HEK293T (cell line): ENCODE measurements around the gene GNPDA1.

ENCODE experiments used
- CTCF ChIA-PET: fragments of 350-600 bp; formaldehyde crosslinking; extraction: SDS; loops from one replicate; lab custom pipeline; 2021; ENCODE audit warnings: antibody characterized with exemption, inconsistent platforms; lab: Yijun Ruan, JAX
- POLR2A ChIA-PET: fragments of 350-600 bp; formaldehyde crosslinking; extraction: SDS; loops from one replicate; lab custom pipeline; 2020; ENCODE audit warnings: antibody characterized with exemption, inconsistent platforms; lab: Yijun Ruan, JAX
- DNase-seq: peaks from one replicate; pipeline ENCODE4 v3.0.0; 2012; ENCODE audit warnings: mixed read lengths; ENCODE audit errors: extremely low spot score
- ARNT ChIP-seq: fragments of 450-650 bp; IDR thresholded peaks from 2 replicates; pipeline ENCODE4 v1.6.1; 2017; ENCODE audit warnings: mild to moderate bottlenecking
- BHLHE40 ChIP-seq: fragments of 450-650 bp; IDR thresholded peaks from 2 replicates; pipeline ENCODE4 v1.6.1; 2016; ENCODE audit warnings: mild to moderate bottlenecking, moderate library complexity, borderline replicate concordance
- CTBP1 ChIP-seq: fragments of 450-650 bp; IDR thresholded peaks from 2 replicates; pipeline ENCODE4 v1.6.1; 2016; ENCODE audit warnings: borderline replicate concordance
- ELF4 ChIP-seq: fragments of 450-650 bp; IDR thresholded peaks from 2 replicates; pipeline ENCODE4 v1.6.1; 2017; ENCODE audit warnings: antibody characterized with exemption
- FOXA1 ChIP-seq: fragments of 450-650 bp; IDR thresholded peaks from 2 replicates; pipeline ENCODE4 v1.6.1; 2016; ENCODE audit warnings: mild to moderate bottlenecking
- FOXK2 ChIP-seq: fragments of 450-650 bp; IDR thresholded peaks from 2 replicates; pipeline ENCODE4 v1.6.1; 2016; ENCODE audit warnings: mild to moderate bottlenecking
- FOXM1 ChIP-seq: fragments of 450-650 bp; IDR thresholded peaks from 2 replicates; pipeline ENCODE4 v1.6.1; 2017; ENCODE audit warnings: mild to moderate bottlenecking, borderline replicate concordance
- HDGF ChIP-seq: fragments of 450-650 bp; IDR thresholded peaks from 2 replicates; pipeline ENCODE4 v1.6.1; 2017; ENCODE audit warnings: antibody characterized with exemption, borderline replicate concordance
- L3MBTL2 ChIP-seq: fragments of 450-650 bp; conservative IDR thresholded peaks from 2 replicates; pipeline ENCODE4 v1.6.1; 2016; ENCODE audit warnings: mild to moderate bottlenecking
- LEF1 ChIP-seq: fragments of 450-650 bp; IDR thresholded peaks from 2 replicates; pipeline ENCODE4 v1.6.1; 2017; ENCODE audit warnings: mild to moderate bottlenecking, borderline replicate concordance
- NFRKB ChIP-seq: fragments of 450-650 bp; IDR thresholded peaks from 2 replicates; pipeline ENCODE4 v1.6.1; 2016; ENCODE audit warnings: mild to moderate bottlenecking, moderate library complexity
- SP1 ChIP-seq: fragments of 450-650 bp; IDR thresholded peaks from 2 replicates; pipeline ENCODE4 v1.6.1; 2017
- SUZ12 ChIP-seq: fragments of 450-650 bp; IDR thresholded peaks from 2 replicates; pipeline ENCODE4 v1.6.1; 2016; ENCODE audit warnings: mild to moderate bottlenecking
- TARDBP ChIP-seq: fragments of 450-650 bp; IDR thresholded peaks from 2 replicates; pipeline ENCODE4 v1.6.1; 2016
- ZNF384 ChIP-seq: fragments of 450-650 bp; IDR thresholded peaks from 2 replicates; pipeline ENCODE4 v1.6.1; 2016
- TF ChIP-seq, protein P1 (sequence below): fragments of 450-650 bp; IDR thresholded peaks from 2 replicates; pipeline ENCODE4 v1.6.1; 2016

GNPDA1 gene

DNA sequence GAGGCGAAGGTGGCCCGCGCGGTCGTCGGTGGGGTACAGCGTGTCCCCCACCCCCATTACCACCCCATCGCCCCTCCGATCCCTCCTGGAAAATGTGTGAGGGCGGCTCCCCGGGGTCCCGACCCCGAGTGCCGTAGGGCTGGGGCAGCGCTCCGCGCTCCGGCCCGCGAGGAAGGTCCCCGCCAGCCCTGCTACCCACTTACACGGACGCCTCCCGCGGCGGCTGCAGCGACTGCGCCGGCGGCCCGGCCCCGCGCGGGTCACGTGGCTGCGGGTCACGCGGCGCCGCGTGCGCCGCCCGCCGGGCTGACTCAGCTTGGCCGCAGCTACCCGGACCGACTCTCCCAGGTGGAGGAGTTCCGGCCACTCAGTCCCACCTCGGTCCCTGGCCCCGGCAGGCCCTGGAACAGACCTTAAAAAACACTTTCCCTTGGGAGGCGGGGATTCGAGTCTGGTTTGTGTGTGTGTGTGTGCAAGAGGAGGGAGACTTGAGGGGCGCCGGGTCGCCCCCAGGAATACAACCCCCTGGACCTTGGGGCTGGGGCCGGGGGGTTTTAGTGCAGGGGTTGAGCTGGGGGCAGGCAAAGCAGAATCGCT, at the start of gene GNPDA1:
Gene GNPDA1 (minus strand): TSS at position 236 of the 597 bp plus-strand sequence. CDS start 992 bp downstream, outside the sequence.
- ChIA-PET CTCF (interaction anchor here (0.6 to 4.4 kb wide), 13 partner anchors 12 to 750 kb away, joined by 3 to 57 read pairs (median 8); partner anchors contain the start of gene NDFIP1), POLR2A (interaction anchor here (0.6 to 3.8 kb wide), 17 partner anchors 9 to 155 kb away, joined by 3 to 33 read pairs (median 3); partner anchors contain the start of genes NDFIP1 and RNF14)
- peak; percentile 41; the same call in 1 of the 2 replicates for TF ChIP-seq ARNT
- no peak for TF ChIP-seq NFRKB
- TF ChIP-seq TARDBP: no peak
- no peak for TF ChIP-seq HDGF
- no peak for TF ChIP-seq FOXA1
- TF ChIP-seq L3MBTL2: peak; percentile 80
- DNase-seq: peak; percentile 86

DNA sequence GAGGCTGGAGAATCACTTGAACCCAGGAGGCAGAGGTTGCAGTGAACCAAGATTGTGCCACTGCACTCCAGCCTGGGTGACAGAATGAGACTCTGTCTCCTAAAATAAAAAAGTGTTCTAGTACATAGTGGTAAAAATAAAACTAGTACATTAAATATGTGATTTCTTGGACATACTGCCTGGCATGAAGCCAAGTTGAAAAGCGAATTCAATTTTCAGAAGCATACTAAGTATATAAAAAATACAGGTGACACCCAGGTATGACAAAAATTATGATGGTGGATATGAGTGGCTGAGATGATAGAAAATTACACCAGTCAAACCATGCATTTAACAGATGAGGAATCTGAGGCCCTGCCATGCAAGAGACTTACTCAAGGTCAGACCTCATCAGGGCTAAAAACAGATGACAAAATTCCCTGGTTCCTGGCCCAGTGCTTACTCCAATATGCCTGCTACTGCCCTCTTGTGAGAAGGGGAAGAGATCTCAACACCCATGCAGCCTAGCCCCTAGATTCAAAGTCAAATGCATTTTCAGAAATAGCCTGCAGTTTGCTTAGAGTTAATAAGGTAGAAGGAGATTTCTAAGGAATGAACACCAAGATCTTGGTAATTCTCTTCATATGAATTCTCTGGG, 46.6 kb upstream of the GNPDA1 start:
- POLR2A ChIA-PET: no interaction called here
- TF ChIP-seq LEF1 (no peak), FOXK2 (no peak), CTBP1 (no peak), ARNT (no peak), TARDBP (no peak), ELF4 (no peak), L3MBTL2 (no peak), NFRKB (no peak), ZNF384 (no peak)
- TF ChIP-seq, protein P1, sequence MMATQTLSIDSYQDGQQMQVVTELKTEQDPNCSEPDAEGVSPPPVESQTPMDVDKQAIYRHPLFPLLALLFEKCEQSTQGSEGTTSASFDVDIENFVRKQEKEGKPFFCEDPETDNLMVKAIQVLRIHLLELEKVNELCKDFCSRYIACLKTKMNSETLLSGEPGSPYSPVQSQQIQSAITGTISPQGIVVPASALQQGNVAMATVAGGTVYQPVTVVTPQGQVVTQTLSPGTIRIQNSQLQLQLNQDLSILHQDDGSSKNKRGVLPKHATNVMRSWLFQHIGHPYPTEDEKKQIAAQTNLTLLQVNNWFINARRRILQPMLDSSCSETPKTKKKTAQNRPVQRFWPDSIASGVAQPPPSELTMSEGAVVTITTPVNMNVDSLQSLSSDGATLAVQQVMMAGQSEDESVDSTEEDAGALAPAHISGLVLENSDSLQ: no peak
- DNase-seq: no peak
- CTCF ChIA-PET: no interaction called here

DNA sequence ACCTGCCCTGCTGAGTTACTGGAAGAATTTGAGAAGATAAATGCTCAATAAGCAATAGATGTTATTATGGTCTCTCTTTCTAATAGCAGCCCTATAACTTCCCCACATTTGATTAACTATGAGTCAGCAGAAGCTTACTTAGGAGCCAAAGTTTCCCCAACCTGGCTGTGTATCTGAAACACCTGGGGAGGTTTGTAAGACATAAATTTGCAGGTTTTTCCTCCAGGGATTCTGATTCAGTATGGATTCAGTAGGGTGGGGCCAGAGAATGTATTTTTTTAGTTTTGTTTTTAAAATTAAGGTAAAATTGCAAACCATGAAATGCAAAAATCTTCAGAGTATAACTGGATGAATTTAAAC, 44.9 kb upstream of the GNPDA1 start:
- no peak for DNase-seq
- ChIA-PET CTCF (no interaction called here), POLR2A (no interaction called here)
- TF ChIP-seq BHLHE40 (no peak), CTBP1 (no peak), NFRKB (no peak), ARNT (no peak), SP1 (no peak), L3MBTL2 (no peak), LEF1 (no peak), ELF4 (no peak), HDGF (no peak), ZNF384 (no peak), FOXA1 (no peak)

DNA sequence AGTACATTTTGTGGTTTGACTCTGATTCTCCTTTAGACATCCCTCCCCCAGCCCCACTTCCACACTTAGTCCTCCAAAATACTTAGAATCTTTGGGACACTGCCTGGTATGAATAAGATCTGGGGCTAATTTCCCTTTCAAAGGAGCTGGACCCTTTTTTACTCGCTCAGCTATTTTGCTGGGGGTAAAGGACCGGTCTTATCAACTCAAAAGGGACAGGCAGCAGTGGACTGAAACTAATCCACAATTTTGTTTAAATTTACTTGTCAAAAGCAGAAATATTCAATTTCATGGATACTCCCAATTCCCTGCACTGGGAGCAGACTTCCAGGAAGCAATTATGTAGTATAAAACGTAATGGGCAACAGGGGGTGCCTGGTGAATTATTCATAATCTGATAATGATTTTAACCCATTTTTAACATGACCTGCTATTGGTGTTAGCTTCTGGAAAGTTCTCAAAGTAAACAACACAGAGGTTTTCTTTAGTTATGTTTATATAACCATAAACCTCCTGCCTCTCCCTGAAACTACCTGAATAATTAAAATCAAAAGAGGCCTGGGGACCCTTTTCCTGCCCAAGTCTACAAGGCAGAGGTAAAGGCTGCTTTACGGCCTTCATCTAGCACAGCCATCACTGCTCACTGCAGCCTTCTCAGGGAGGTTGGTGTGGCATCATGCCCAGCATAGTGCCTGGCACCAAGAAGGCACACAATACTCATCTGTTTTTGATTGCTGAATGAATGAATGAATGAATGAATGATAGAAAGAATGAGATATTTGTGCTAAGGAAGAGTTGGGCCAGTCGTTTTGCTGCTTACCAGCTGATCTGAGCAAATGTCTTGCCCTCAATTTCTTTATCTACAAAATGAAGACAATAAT, 44.2 kb upstream of the GNPDA1 start:
- TF ChIP-seq SUZ12 (no peak), FOXM1 (no peak), BHLHE40 (no peak), ELF4 (no peak), CTBP1 (no peak), SP1 (no peak), HDGF (no peak), TARDBP (no peak), ZNF384 (no peak), FOXA1 (no peak), LEF1 (no peak), NFRKB (no peak), L3MBTL2 (no peak), ARNT (no peak), FOXK2 (no peak)
- TF ChIP-seq, protein P1: no peak
- ChIA-PET POLR2A (no interaction called here), CTCF (interaction anchor here (0.6 kb wide), 1 partner anchor 15 kb away, joined by 3 read pairs; no protein-coding TSS in a partner anchor)
- DNase-seq: no peak

DNA sequence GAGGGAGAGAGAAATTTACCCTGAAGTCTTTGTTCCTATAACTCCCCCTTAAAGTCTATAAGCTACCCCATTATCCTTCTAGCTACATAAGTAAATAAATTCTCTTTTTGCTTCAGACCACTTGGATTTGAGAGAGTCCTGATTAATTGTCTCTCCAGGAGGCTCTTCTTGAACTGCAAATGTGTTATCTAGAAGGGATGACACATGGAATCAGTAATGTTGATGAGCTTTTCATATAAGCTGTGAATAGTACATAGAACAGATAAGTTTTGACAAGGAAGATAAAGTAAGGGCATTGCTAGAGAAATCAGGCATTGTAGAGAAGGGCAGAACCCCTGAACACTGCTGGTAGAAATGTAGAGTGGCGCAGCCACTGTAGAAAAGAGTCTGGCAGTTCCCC, 42.5 kb upstream of the GNPDA1 start:
- TF ChIP-seq BHLHE40: no peak
- TF ChIP-seq, protein P1: no peak
- CTCF ChIA-PET: no interaction called here
- no peak for DNase-seq
- POLR2A ChIA-PET: interaction anchor here (1.0 kb wide), 1 partner anchor 30 kb away, joined by 3 read pairs; no protein-coding TSS in a partner anchor
